K562 (cell line): ENCODE data around the gene MTO1. TPM values are rescaled to one million over a fixed set of nuclear protein-coding genes. Genes with fewer than 3 reads are reported as not detected.

Source experiments
- CREB3 ChIP-seq: fragments of 450-650 bp; conservative IDR thresholded peaks from 2 replicates; pipeline ENCODE4 v1.6.1; 2016; ENCODE audit warnings: missing genetic modification characterization, low read depth, mild to moderate bottlenecking, missing compliant biosample characterization, moderate library complexity
- DLX4 ChIP-seq: fragments of 250-450 bp; sonication (Bioruptor Pico); IDR thresholded peaks from 2 replicates; pipeline ENCODE4 v1.6.1; 2021; ENCODE audit warnings: mild to moderate bottlenecking
- GMEB1 ChIP-seq: fragments of 250-450 bp; sonication (Bioruptor Pico); IDR thresholded peaks from 2 replicates; pipeline ENCODE4 v1.4.0; 2020; ENCODE audit warnings: mild to moderate bottlenecking
- PATZ1 ChIP-seq: fragments of 250-450 bp; sonication (Bioruptor Pico); IDR thresholded peaks from 2 replicates; pipeline ENCODE4 v1.5.0; 2020; ENCODE audit warnings: mild to moderate bottlenecking, borderline replicate concordance
- RBFOX2 ChIP-seq: fragments of 200-400 bp; formaldehyde crosslinking; IDR thresholded peaks from 2 replicates; pipeline ENCODE4 v1.6.1; 2017; ENCODE audit warnings: low read depth, mild to moderate bottlenecking, low read length, moderate library complexity
- RBM17 ChIP-seq: fragments of 200-400 bp; formaldehyde crosslinking; IDR thresholded peaks from 2 replicates; pipeline ENCODE4 v1.6.1; 2017; ENCODE audit warnings: low read depth, mild to moderate bottlenecking, low read length, borderline replicate concordance
- SAP30 ChIP-seq: fragments of 200-600 bp; sonication (generic); IDR thresholded peaks from 2 replicates; pipeline ENCODE4 v1.6.1; 2012; ENCODE audit warnings: borderline replicate concordance, low read depth, mild to moderate bottlenecking, moderate library complexity, low read length, control low read depth, inconsistent platforms; ENCODE audit not compliant: insufficient read depth, poor library complexity, severe bottlenecking
- SMC3 ChIP-seq: conservative IDR thresholded peaks from 2 replicates; pipeline ENCODE4 v1.6.1; 2011; ENCODE audit warnings: low read depth, low read length, improper control_type of control experiment; ENCODE audit not compliant: insufficient read depth
- TRIM24 ChIP-seq, 2 experiments: fragments of 450-650 bp; IDR thresholded peaks; 2 replicates each; pipeline ENCODE4 v1.6.1; 2016
- ZBTB11 ChIP-seq, 3 experiments: fragments of 200-800 bp in 1 of 3; fragments of 250-450 bp in 1 of 3; fragments of 450-650 bp in 1 of 3; sonication (Bioruptor Pico) in 1 of 3; sonication (Bioruptor generic) in 1 of 3; formaldehyde crosslinking in 1 of 3; IDR thresholded peaks; 2 replicates each; pipeline versions ENCODE4 v1.6.1 to v1.8.0; 2016 to 2022; ENCODE audit warnings: mild to moderate bottlenecking in 2 of 3, missing genetic modification characterization in 2 of 3, missing compliant biosample characterization in 1 of 3, moderate library complexity in 1 of 3
- ZKSCAN3 ChIP-seq: fragments of 250-450 bp; sonication (Bioruptor Pico); IDR thresholded peaks from 2 replicates; pipeline ENCODE4 v1.4.0; 2020
- ZNF507 ChIP-seq: conservative IDR thresholded peaks from 2 replicates; pipeline ENCODE4 v1.6.1; 2017; ENCODE audit warnings: missing genetic modification characterization, missing compliant biosample characterization
- ZNF57 ChIP-seq: fragments of 450-650 bp; formaldehyde crosslinking; IDR thresholded peaks from 2 replicates; pipeline ENCODE4 v1.4.0; 2020; ENCODE audit warnings: mild to moderate bottlenecking, moderate library complexity
- polyA plus RNA-seq, 8 experiments: library from polyadenylated mRNA; depleted of rRNA in 4 of 8; stranded (reverse) in 5 of 8; unstranded in 3 of 8; fragments of >200 nt; fragmentation: Nextera tagmentation in 2 of 8; fragmentation: Illumina TruSeq in 1 of 8; extraction: Ambion mirVana in 2 of 8; extraction: Trizol in 1 of 8; gene quantifications; 2 replicates each; pipeline versions ENCODE4 v1.2.1 to v1.2.3, GENCODE V29; 2011 to 2014; ENCODE audit warnings: inconsistent platforms in 1 of 8, missing spikeins in 1 of 8
- total RNA-seq, 7 experiments: library from RNA; depleted of rRNA in 6 of 7; stranded (reverse); fragments of >200 nt in 6 of 7; fragmentation: Illumina TruSeq in 2 of 7; extraction: Trizol in 2 of 7; gene quantifications; 2 replicates each; pipeline versions ENCODE4 v1.2.1 to v1.2.3, GENCODE V29; 2011 to 2021; ENCODE audit warnings: low replicate concordance in 1 of 7
- TF ChIP-seq, protein P1 (sequence below): fragments of 250-450 bp; sonication (Bioruptor Pico); IDR thresholded peaks from 2 replicates; pipeline ENCODE4 v1.4.0; 2020; ENCODE audit warnings: borderline replicate concordance

MTO1 gene
- total and polyA plus RNA-seq, 9 of the 15 experiments (the other 6 are each of a cell fraction or from before 2014, with no cell fraction given), result 33.4 to 62.3 (median 50.6) TPM

- peak; percentile 53 for TF ChIP-seq CREB3
- TF ChIP-seq PATZ1, result no peak
- TF ChIP-seq ZKSCAN3, result no peak
- TF ChIP-seq ZBTB11 (CRISPR knock-in tag; IDR thresholded peaks at IDR 0.05), result peak in 2 of 3 experiments; percentile 34 to 73; a peak in 3 of 6 replicates
- TF ChIP-seq RBFOX2, result peak; percentile 99
- TF ChIP-seq DLX4 (CRISPR knock-in tag), result no peak
- TF ChIP-seq, protein P1, sequence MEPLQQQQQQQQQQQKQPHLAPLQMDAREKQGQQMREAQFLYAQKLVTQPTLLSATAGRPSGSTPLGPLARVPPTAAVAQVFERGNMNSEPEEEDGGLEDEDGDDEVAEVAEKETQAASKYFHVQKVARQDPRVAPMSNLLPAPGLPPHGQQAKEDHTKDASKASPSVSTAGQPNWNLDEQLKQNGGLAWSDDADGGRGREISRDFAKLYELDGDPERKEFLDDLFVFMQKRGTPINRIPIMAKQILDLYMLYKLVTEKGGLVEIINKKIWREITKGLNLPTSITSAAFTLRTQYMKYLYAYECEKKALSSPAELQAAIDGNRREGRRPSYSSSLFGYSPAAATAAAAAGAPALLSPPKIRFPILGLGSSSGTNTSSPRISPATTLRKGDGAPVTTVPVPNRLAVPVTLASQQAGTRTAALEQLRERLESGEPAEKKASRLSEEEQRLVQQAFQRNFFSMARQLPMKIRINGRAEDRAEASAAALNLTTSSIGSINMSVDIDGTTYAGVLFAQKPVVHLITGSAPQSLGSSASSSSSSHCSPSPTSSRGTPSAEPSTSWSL (CRISPR knock-in tag), result no peak
- TF ChIP-seq GMEB1 (CRISPR knock-in tag), result 0 out of 2 replicates have a peak, but pooled peaks have one; percentile 26
- TF ChIP-seq TRIM24 (IDR thresholded peaks at IDR 0.05), result peak in 1 of 2 experiments; percentile 43; a peak in 1 of 4 replicates
- TF ChIP-seq SMC3, result 0 out of 2 replicates have a peak, but pooled peaks have one; percentile 16
- TF ChIP-seq SAP30, result peak; percentile 50
- no peak for TF ChIP-seq RBM17
- TF ChIP-seq ZNF57 (CRISPR knock-in tag), result no peak
- no peak for TF ChIP-seq ZNF507 (tag)
Observed at GRCh38 chr6:73523434-73524123, 62.0 kb downstream of the MTO1 start (continued).
